GM11168 (cell line): ENCODE data around the gene PYGL.
"Not testable (repeated sequence)": the region's sequence is repeated elsewhere in the genome, so short reads cannot be mapped to it uniquely, and the experiment has no call there.

ENCODE experiments used
- in situ Hi-C: fragments of 300-500 bp; cut with MboI; formaldehyde crosslinking; loops from one replicate; pipeline ENCODE4 v1.12.0; 2022; ENCODE audit warnings: low sequenced_read_pairs; ENCODE audit not compliant: unreplicated experiment

Gene PYGL

DNA sequence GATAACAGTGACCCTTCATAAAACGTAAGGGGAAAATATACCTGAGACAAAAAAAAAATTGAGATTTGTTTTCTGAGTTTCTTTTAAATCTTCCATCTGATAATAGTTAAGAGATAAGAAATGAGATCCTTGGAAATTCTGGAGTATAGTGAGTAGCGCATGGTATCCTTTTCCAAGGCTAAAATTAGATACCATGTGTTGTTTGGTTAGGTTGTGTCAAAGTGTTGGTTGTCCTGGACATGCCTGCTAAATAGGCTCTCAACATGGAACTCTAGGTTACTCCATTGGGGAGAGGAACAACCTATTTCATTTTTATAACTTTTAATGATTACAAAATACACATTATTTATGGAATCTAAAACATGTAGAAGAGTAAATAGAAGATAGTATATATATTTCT lies 14.8 kb downstream of the PYGL start:
- in situ Hi-C loops, result no loop called here

DNA sequence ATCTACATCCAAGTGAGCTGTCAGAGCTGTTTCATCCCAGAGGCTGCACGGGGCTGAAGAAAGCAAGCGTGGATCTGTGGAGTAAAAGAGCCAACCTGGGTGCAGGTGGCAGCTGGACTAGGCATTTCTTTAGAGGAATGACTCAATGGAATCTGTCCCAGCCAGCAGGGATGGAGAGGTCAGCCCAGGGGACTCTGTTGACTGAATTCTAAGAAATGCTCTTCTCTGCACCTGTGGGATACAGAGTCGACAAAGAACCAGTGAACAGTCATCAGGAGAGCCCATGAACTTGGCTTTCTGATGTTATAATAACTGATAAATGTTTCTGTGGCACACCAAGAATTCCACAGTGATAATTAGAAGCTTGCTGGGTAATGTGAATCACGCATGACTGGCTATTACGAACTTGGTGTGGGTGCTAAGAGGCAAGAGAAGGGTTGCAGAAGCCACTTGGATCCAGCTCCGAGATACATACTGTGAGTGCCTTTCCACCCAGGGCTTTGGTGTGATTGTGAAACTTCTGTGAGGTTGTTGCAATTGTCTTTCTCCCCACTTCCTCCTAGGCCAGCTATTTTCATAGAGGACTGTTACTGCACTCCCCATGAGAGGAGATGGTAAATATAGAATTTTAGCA lies 16.2 kb downstream of the PYGL start:
- in situ Hi-C loops, result no loop called here

DNA sequence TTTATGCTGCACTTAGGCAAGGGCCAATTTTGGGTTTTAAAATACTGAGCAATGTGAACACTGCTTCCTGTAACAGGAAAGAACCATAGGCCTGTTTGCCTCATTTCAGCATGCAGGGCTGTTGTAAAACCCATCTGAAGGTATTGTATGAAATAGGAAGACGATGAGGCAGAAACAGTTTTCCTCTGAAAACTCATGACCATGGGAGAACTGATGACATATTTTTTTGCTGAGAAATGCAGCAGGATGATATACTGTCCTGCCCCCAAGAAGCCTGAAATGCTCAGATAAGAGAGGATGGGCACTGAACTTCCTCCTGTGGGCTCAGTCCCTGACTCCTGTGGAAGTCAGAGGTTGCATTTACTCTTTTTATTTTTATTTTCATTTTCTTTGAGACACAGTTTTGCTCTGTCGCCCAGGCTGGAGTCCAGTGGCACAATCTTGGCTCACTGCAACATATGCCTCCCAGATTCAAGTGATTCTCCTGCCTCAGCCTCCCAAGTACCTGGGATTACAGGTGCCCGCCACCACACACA lies 17.4 kb downstream of the PYGL start:
- in situ Hi-C loops, result no loop called here

DNA sequence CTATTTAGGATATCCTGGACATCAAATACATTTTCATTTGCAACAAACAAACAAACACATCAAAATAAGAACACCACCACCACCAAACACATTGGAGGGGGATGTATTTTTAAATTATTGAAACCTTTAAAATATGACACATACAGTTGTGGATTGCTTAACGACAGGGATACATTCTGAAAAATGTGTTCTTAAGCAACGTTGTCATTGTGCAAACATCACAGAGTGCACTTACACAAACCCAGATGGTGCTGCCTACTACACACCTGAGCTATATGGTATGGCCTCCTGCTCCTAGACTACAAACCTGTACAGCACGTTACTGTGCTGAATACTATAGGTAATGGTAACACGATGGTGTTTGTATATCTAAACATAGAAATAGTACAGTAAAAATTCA lies 19.4 kb downstream of the PYGL start:
- in situ Hi-C loops, result no loop called here

DNA sequence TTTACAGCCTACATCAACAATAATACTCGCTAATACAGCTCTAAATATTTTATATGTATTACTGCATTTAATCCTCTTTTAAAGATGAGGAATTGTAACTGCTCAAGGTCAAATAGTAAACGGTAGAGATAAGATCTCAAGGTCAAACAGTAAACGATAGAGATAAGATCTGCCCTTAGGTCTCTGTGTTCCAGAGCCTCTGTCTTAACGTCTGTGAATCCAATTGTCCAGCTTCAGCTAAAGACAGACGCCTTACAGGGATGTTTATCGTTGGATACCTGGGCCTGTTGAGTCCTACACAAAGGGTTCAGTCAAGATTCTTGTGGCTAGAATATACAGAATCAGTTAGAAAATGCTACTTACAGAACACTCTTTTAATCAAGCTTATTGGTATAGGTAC lies 20.0 kb downstream of the PYGL start:
- in situ Hi-C loops, result no loop called here

DNA sequence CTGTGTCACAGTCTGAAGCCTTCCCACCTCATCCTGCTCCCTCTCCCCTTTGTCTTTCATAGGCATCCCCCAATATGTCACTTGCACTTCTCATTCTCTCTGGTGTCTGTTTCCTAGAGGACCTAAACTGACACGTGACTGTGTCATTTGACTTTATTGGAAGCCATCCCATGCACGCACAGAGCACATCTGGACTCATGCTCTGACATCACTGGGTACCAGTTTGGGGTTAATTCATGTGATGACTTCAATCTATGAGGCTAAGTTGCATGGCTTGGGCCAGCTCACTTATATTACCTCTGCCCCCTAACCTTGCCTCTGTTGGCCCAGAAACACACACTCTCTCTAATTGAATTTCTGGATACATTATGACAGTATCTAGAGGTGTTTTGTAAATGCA lies 21.5 kb downstream of the PYGL start:
- in situ Hi-C loops, result no loop called here

DNA sequence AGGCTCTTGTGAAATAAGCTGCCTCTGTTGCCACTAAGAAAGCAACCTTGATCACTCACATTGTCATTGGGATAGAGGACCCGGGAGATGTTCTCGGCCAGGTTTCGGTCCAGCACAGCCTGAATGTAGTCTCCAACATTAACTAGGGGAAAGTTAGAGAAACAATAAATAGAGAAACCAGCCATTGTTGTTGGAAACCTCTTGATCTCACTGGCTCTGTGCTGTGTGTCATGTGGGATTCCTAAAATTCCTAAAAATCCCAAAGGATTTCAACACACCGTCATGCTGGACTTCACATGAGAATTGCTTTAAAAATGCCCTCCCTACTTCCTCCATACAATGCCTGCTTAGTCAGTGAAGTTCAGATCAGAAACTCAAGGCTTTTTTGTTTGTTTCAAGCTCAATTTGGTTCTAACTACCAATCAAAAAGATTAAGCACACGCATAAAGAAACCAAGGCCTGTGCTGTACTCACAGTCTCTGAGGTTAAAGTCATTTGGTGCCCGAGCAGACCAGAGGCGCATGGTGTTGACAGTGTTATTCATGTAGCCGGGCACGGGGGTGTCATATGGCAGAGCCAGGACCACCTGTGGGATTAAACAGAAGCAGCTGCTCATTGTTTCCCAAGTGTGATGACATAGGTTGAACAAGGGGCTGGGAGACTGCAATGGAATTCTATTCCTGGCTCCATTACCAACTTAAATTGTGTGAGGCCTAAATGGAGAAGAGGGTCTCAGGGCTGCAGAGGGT lies 23.6 kb downstream of the PYGL start:
- in situ Hi-C loops, result no loop called here

DNA sequence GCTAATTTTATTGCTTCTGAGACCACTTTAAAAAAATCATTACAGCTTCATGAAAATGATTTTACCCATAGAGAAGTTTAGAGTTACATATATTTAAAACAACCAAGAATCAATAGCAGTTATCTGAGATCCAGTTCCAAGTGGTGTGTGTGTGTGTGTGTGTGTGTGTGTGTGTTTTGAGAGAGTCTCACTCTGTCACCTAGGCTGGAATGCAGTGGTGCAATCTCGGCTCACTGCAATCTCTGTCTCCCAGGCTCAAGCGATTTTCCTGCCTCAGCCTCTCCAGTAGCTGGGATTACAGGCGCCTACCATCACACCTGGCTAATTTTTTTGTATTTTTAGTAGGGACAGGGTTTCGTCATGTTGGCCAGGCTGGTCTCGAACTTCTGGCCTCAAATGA lies 24.8 kb downstream of the PYGL start:
- in situ Hi-C loops, result not testable (repeated sequence)

DNA sequence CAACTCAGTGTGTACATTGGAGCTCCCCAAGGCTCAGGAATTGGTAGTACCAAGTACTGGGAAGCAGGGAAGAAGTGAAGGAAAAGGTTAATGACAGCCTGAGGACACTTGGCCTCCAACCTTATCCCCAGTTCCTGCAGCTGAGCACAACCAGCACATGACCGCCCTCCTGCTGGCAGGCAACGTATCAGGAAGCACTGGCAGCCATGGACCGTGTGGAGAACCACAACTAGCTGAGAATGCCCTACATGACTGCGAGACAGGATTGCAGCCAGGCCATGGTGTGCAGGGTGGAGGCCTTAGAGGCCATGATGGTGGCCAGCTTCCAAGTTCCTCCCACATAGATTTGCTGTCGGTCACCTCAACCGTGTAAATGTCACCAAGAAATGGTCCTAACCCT lies 26.8 kb downstream of the PYGL start:
- in situ Hi-C loops, result no loop called here

DNA sequence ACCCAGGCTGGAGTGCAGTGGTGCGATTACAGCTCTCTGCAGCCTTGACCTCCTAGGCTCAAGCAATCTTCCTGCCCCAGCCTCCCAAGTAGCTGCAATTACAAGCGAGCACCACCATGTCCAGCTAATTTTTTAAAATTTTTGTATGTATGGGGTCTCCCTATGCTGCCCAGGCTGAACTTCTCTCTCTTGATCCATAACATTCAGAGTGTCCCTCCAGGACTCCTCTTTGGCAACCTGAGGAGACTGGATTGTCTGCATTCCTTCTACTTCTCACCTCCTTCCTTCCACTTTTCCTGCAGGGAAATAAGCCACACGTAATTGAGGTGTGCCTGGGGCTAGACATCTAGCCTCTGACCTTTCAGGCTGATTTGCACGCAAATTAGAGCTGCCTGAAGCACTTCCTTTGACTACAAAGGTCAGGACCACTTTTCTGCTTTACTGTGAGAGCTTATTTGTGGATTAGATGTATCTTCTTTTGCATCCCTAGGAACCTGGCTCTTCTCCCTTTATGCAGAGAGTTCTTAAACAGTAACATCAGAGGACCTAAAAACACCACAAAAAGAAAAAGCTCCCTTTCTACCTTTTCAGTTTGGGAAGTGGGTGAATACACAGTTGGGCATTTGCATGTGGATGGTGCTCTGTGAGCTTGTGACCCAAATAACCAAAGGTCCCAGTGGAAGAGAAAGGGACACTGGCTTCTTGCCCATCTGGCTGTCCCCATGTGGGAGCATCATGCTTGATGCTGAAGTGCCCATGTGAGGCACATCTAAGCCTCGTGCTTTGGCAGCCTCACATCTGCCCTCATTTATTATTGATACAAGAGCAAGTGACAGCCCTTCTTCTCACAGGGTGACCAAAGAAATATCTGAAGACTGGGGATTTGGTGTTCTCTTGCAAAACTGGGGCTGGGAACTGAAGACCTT lies 33.5 kb downstream of the PYGL start:
- in situ Hi-C loops, result no loop called here

DNA sequence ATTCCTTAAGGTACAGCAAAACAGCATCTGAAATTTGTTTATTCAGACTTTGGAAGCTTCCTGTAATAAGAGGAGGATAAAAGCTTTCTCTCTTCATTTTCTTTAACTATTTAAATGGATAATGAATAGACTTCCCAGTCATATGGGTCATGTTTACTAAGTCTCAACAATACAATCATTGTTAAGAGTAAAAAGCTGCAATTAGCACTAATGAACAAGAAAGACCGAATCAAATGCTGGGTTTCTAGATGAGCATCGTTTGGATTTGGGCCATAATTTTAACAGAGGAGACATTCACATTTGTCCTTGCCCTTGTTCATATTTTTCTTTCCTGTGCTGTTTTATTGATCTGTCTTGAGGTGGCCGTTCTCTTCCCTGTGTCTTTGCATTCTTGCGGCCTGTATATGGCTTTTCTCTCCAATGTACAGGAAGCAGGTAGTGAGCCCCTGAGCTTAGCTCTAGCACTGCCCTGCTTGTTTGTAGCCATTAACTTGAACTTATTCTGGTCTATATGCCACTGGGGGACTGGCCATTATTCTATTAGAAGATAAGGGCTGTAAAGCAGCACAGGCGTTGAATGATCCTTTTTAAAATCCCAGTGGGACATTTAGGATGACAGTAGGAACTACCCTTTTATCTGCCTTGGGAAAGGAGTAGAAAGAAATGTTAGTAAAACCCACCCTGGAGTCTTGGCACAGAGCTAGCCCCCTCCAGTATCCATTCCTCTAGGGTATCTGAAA lies 37.8 kb downstream of the PYGL start:
- in situ Hi-C loops, result no loop called here

DNA sequence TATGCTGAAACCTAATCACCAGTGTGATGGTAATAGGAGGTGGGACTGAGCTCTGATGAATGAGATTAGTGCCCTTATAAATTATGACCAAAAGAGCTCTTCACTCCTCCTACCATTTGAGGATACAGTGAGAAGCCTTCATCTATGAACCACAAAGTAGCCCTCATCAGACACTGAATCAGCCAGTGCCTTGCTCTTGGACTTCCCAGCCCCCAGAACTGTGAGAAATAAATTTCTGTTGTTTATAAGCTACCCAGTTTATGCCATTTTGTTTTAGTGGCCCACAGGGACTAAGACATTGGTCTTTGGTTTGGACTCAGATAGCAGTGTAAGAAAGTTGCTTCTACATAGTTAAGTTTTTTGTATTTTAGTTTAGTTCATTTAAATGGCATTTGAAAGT lies 39.6 kb downstream of the PYGL start:
- in situ Hi-C loops, result no loop called here

DNA sequence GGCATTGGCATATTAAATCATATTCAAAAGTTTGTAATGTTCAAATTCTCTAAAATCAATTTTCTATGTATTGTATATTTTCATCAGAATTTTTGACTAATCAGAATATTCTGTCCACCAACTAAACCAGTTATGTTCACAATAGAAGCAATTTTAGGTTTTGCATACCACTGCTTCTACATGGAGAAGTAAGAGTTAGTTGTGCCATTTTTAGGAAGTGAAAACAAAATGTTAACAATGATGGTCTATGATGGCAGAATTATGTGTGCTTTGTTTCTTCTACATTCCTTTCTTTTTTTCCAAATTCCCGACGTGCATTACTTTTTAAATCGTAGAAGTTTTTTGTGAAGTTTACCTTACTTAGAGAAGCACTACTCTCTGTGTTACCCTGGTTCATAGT lies 42.9 kb downstream of the PYGL start:
- in situ Hi-C loops, result no loop called here

DNA sequence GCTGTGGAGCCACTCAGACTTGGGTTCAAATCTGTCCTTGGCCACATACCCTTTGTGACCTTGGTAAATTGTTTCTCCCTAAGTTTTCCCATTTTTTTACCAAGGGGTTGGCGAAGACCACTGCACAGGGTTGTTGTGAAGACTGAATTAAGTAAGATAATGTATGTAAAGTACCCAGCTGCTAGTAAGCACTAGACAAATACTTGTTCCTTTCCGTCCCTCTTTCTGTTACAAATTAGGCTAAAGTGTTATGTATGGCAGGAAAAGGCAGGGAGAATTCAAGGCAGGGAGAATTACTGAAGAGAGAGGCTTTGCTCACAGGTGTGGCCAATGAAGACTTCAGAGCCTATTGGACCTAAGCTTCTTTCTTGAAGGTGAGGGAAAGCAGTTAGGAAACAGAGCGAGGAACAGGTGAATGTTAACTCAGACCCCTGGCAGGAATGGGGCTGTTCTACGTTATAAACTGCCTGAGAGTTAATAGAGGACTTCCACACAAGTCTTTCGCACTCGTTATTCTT lies 46.6 kb downstream of the PYGL start:
- in situ Hi-C loops, result no loop called here

DNA sequence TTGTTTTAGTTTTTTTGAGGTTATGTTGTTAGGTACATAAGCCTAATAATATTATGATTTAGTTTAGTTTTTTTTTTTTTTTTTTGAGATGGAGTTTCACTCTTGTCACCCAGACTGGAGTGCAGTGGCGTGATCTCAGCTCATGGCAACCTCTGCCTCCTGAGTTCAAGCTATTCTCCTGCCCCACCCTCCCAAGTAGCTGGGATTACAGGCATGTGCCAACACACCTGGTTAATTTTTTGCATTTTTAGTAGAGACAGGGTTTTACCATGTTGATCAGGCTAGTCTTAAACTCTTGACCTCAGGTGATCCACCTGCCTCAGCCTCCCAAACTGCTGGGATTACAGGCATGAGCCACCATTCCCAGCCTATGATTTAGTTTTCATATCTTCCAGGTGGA lies 47.3 kb downstream of the PYGL start:
- in situ Hi-C loops, result not testable (repeated sequence)

DNA sequence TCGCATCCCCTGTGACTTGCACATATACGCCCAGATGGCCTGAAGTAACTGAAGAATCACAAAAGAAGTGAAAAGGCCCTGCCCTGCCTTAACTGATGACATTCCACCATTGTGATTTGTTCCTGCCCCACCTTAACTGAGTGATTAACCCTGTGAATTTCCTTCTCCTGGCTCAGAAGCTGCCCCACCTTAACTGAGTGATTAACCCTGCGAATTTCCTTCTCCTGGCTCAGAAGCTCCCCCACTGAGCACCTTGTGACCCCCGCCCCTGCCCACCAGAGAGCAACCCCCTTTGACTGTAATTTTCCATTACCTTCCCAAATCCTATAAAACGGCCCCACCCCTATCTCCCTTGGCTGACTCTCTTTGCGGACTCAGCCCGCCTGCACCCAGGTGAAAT lies 47.9 kb downstream of the PYGL start:
- in situ Hi-C loops, result not testable (repeated sequence)

DNA sequence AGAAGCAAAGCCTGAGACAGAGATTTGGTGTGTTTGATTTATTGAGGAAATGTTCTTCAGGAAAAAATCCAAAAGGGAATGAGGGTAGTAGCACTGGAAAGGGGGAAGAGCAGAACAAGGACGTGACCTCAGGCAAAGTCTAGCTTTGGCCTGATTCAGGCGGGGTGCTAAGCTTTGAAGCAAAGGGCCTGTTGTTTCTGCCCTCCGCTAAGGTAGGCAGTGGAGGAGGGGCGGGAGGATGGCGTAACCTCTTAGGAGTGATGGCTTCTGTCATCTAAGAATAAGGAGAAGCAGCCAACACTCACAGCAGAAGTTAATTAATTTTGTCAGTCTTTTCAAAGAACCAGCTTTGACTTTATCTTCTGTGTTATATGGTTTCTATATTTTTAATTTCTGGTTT lies 52.0 kb downstream of the PYGL start:
- in situ Hi-C loops, result no loop called here

DNA sequence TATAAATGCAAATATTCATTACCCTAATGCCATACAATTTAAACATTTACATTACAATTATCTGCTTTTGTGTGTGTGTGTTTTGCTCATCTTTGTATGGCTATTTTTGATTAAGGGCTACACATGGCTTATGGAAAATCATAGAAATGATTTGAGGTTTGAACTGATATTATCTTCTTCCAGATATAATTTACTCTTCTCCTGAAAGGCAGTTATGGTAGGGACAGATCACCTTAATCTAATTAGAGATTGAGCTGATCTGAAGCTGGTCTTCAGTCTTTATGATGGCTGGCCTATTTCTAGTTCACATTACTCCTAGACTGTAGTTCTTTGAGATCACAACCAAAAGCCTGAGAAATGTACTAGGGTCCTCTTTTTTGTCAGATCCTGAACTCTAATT lies 56.8 kb downstream of the PYGL start:
- in situ Hi-C loops, result no loop called here

DNA sequence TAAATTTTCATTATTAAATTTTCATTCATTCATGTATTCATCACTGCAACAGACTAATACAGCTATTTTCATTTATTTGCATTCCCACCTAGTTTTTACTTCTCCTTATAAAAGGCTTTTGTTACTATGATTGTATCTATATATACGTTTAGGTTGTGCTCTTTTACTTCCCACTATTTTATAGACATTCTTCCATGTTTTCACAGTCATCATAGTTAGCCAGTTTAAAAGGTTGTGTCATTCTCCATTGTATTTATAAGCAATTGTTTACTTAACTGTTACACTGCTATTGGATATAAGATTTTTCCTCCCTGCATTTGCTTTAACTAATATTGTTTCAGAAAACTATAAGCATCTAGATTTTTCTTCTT lies 60.5 kb downstream of the PYGL start:
- in situ Hi-C loops, result no loop called here
